Ovary (tissue), 3 donors: ENCODE data around the gene OR5H1.

Experiments
- POLR2A ChIP-seq: fragments of 450-650 bp; IDR thresholded peaks from one replicate; pipeline ENCODE4 v1.6.1; 2017; ENCODE audit warnings: antibody characterized with exemption, mild to moderate bottlenecking, moderate library complexity
- TF ChIP-seq, protein P1 (sequence below), 3 donors: fragments of 450-650 bp in 2 of 3; fragments of 200-600 bp in 1 of 3; IDR thresholded peaks; one replicate each; pipeline versions ENCODE4 v1.5.1 to v1.8.0; 2016 to 2022; ENCODE audit warnings: antibody characterized with exemption in 3 of 3, mild to moderate bottlenecking in 1 of 3
- donor health status: DM: no; HTN: no; CAD: no.

DNA sequence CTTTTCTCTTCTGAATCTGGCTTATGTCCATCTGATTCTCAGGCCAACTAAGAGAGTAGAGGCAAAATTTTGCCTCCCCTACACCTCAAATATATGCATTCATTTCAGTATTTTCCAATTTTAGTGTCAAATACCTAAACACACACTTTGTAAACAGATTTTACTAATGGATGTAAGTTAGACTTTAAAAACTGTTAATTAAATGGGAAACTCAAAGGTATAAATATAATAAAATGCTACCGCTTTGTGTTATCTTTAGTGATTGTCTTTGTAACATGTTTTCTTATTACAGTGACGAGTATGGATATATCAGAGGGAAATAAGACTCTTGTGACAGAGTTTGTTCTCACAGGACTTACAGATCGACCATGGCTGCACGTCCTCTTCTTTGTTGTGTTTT, 43.6 kb upstream of the OR5H1 start, which contains the start of gene OR5AC2:
- TF ChIP-seq, protein P1, sequence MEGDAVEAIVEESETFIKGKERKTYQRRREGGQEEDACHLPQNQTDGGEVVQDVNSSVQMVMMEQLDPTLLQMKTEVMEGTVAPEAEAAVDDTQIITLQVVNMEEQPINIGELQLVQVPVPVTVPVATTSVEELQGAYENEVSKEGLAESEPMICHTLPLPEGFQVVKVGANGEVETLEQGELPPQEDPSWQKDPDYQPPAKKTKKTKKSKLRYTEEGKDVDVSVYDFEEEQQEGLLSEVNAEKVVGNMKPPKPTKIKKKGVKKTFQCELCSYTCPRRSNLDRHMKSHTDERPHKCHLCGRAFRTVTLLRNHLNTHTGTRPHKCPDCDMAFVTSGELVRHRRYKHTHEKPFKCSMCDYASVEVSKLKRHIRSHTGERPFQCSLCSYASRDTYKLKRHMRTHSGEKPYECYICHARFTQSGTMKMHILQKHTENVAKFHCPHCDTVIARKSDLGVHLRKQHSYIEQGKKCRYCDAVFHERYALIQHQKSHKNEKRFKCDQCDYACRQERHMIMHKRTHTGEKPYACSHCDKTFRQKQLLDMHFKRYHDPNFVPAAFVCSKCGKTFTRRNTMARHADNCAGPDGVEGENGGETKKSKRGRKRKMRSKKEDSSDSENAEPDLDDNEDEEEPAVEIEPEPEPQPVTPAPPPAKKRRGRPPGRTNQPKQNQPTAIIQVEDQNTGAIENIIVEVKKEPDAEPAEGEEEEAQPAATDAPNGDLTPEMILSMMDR (IDR thresholded peaks at IDR 0.05), result no peak
- TF ChIP-seq POLR2A, result no peak
